HG02763 (cell line): ENCODE data around the gene BCS1L.
A peak's percentile ranks its signal among the peaks of the same experiment; 100 is the strongest.

Experiments
- ATAC-seq: cut with Tn5 transposase; IDR thresholded peaks from one replicate; pipeline ENCODE4 v1.9.1; 2021; ENCODE audit warnings: mild to moderate bottlenecking, moderate library complexity; ENCODE audit not compliant: unreplicated experiment

BCS1L gene

GRCh38 chr2:218659258-218659987, at the start of gene BCS1L, which contains the start of gene ZNF142:
Gene BCS1L, plus strand, starts transcription at chr2:218659683. Its CDS starts 1,305 bp downstream, at chr2:218660988.
Gene ZNF142, minus strand, starts transcription at chr2:218659623. Its CDS starts 3,194 bp downstream, at chr2:218656429.
- peak; percentile 95 for ATAC-seq

- no peak for ATAC-seq
Observed at GRCh38 chr2:218615868-218616315, 43.6 kb upstream of the BCS1L start.

- ATAC-seq, result no peak
Observed at GRCh38 chr2:218618102-218618860, 41.2 kb upstream of the BCS1L start.

- no peak for ATAC-seq
Observed at GRCh38 chr2:218621007-218621406, 38.5 kb upstream of the BCS1L start.

- ATAC-seq, result no peak
Observed at GRCh38 chr2:218622606-218623365, 36.7 kb upstream of the BCS1L start.

- ATAC-seq, result no peak
Observed at GRCh38 chr2:218623366-218623705, 36.1 kb upstream of the BCS1L start.

- ATAC-seq, result no peak
Observed at GRCh38 chr2:218626369-218626768, 33.1 kb upstream of the BCS1L start.

- ATAC-seq, result no peak
Observed at GRCh38 chr2:218627939-218628338, 31.5 kb upstream of the BCS1L start.

GRCh38 chr2:218631837-218632236, 27.6 kb upstream of the BCS1L start:
- ATAC-seq, result no peak

GRCh38 chr2:218635719-218636118, 23.8 kb upstream of the BCS1L start:
- no peak for ATAC-seq

GRCh38 chr2:218638372-218638771, 21.1 kb upstream of the BCS1L start:
- no peak for ATAC-seq

GRCh38 chr2:218642121-218642656, 17.3 kb upstream of the BCS1L start:
- ATAC-seq, result no peak

GRCh38 chr2:218642786-218643185, 16.7 kb upstream of the BCS1L start:
- ATAC-seq, result no peak

- no peak for ATAC-seq
Observed at GRCh38 chr2:218643751-218644310, 15.7 kb upstream of the BCS1L start.

GRCh38 chr2:218644721-218645120, 14.8 kb upstream of the BCS1L start:
- ATAC-seq, result no peak

- no peak for ATAC-seq
Observed at GRCh38 chr2:218645126-218645525, 14.4 kb upstream of the BCS1L start.

- ATAC-seq, result no peak
Observed at GRCh38 chr2:218648088-218648786, 11.2 kb upstream of the BCS1L start.

GRCh38 chr2:218648787-218649100, 10.7 kb upstream of the BCS1L start:
- no peak for ATAC-seq

- ATAC-seq, result no peak
Observed at GRCh38 chr2:218655751-218656150, 3.7 kb upstream of the BCS1L start.

- ATAC-seq, result peak; percentile 42
Observed at GRCh38 chr2:218658671-218659257, 719 bp upstream of the BCS1L start.
